GM10266 (cell line): Measurements from ENCODE around the gene BCL2.

Experiments
- DNase-seq: peaks from one replicate; pipeline ENCODE4 v3.0.0; 2012; ENCODE audit errors: extremely low spot score
- CTCF ChIP-seq: IDR thresholded peaks from 2 replicates; pipeline ENCODE4 v1.5.1; 2012; ENCODE audit warnings: mild to moderate bottlenecking, low read depth; ENCODE audit not compliant: control insufficient read depth, insufficient read depth; ENCODE audit errors: missing control alignments

The BCL2 gene

GRCh38 chr18:63307551-63308200 lies 11.9 kb downstream of the BCL2 start:
- no peak for TF ChIP-seq CTCF

GRCh38 chr18:63306819-63307550 lies 12.6 kb downstream of the BCL2 start:
- no peak for TF ChIP-seq CTCF
- DNase-seq, result no peak

More at GRCh38 chr18:63307551-63308200, 11.9 kb downstream of the BCL2 start:
- no peak for DNase-seq

GRCh38 chr18:63306249-63306648 lies 13.3 kb downstream of the BCL2 start:
- no peak for DNase-seq
- TF ChIP-seq CTCF, result no peak

DNA sequence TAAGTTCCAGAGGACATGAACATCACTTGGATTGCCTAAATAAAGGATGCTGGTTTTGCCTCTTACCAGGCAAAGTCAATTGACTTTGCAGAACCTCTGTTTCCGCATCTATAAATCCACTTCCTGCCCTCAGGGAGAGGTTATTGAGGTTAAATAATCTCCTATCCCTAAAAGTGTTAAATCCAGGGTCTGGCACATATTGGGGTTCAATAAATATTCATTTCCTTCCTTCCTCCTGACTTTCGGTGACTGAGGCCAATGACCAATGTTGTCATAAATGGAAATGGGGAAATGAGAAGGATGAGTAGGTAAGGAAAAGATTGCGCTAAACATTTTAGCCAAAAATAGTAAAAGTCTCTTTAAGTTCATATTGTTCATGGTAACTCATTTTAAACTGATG lies 16.0 kb downstream of the BCL2 start:
- no peak for TF ChIP-seq CTCF
- no peak for DNase-seq

DNA sequence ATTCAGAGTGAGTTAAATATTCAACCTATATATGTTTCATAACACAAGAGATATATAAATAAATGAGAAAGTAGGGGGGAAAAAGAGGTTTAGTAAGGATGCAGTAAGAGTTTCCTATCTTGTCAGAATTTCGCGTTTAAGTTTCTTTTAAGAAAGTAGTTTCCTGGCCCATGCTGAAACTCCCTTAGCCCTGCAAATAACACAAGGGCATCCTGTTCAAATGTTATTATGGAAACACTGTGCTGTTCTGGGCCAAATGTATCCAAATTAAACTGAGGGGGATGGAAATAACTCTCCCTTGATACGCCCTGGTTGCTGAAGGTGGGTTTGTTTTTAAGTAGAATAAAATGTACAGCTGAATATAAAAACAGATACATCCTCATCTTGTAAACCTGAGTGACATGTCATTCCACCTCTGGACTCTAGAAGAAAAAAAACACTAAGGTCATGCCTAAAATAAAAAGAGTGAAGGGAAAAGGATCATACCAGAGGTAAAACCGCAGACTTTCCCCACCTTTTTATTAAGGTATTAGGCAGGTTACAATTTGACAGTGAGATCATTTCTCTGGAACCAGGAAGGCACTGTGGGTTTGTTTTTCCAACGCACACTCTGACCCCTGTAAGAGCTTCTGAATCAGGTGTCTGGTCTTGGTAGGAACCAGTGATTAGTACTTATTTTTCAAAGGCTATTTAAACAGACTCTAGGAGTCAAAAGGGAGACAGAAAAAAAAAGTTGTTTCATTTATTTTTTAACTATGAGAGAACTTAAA lies 16.7 kb downstream of the BCL2 start:
- TF ChIP-seq CTCF, result no peak
- no peak for DNase-seq

GRCh38 chr18:63302220-63302619 lies 17.3 kb downstream of the BCL2 start:
- TF ChIP-seq CTCF, result no peak
- DNase-seq, result no peak

DNA sequence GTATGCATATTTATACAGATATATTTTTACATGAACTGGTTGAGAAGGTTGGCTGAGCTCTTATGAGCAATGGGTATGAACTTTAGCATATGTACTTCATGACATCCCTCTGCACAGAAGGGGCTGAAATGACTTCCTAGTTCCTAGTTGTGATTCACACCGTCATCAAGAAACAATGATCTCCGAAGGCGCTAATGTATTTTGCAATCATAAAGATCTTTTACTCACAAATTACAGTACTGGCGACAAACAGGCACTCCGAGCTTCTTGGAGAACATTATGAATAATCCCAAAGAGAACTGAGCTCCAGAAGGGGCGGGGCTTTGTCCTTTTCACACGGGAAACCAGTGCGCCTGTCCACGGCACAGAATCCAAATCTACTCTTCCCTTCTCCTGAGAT lies 18.1 kb downstream of the BCL2 start:
- TF ChIP-seq CTCF, result no peak
- DNase-seq, result no peak
